K562 (cell line): ENCODE results near the gene IFT81. TPM values are rescaled to one million over a fixed set of nuclear protein-coding genes. Genes with fewer than 3 reads are reported as not detected.

Source experiments
- ATF4 ChIP-seq: fragments of 450-650 bp; formaldehyde crosslinking; IDR thresholded peaks from 2 replicates; pipeline ENCODE4 v1.4.0; 2022; ENCODE audit warnings: mild to moderate bottlenecking, moderate library complexity
- DMBX1 ChIP-seq: fragments of 250-450 bp; sonication (Bioruptor Pico); IDR thresholded peaks from 2 replicates; pipeline ENCODE4 v1.8.0; 2022; ENCODE audit warnings: inconsistent platforms, mild to moderate bottlenecking, moderate library complexity, borderline replicate concordance
- GATAD2B ChIP-seq: fragments of 450-650 bp; IDR thresholded peaks from 2 replicates; pipeline ENCODE4 v1.6.1; 2017; ENCODE audit warnings: mild to moderate bottlenecking, borderline replicate concordance
- ID3 ChIP-seq, 2 experiments: fragments of 250-450 bp in 1 of 2; fragments of 450-650 bp in 1 of 2; sonication (Bioruptor Pico) in 1 of 2; IDR thresholded peaks; 2 replicates each; pipeline versions ENCODE4 v1.6.1 to v1.8.0; 2016 to 2021; ENCODE audit warnings: mild to moderate bottlenecking in 2 of 2, moderate library complexity in 2 of 2, missing compliant biosample characterization in 1 of 2, missing genetic modification characterization in 1 of 2
- JUND ChIP-seq, 2 experiments: IDR thresholded peaks; 2 replicates in 1 of 2; 3 replicates in 1 of 2; pipeline ENCODE4 v1.6.1; 2011; ENCODE audit warnings: borderline replicate concordance in 2 of 2, low read depth in 2 of 2, low read length in 2 of 2, improper control_type of control experiment in 1 of 2, missing biosample characterization in 1 of 2, missing genetic modification characterization in 1 of 2, missing genetic modification reagents in 1 of 2
- KDM1A ChIP-seq, 2 experiments: fragments of 450-650 bp; IDR thresholded peaks; 2 replicates each; pipeline ENCODE4 v1.6.1; 2016; ENCODE audit warnings: mild to moderate bottlenecking in 2 of 2
- LEF1 ChIP-seq: fragments of 450-650 bp; IDR thresholded peaks from 2 replicates; pipeline ENCODE4 v1.6.1; 2016; ENCODE audit warnings: mild to moderate bottlenecking
- MEF2D ChIP-seq: conservative IDR thresholded peaks from 2 replicates; pipeline ENCODE4 v1.6.1; 2016; ENCODE audit warnings: low read depth, missing genetic modification characterization, missing compliant biosample characterization
- NFIC ChIP-seq: fragments of 450-650 bp; IDR thresholded peaks from 2 replicates; pipeline ENCODE4 v1.6.1; 2017; ENCODE audit warnings: mild to moderate bottlenecking, inconsistent platforms
- PML ChIP-seq: IDR thresholded peaks from 2 replicates; pipeline ENCODE4 v1.6.1; 2012; ENCODE audit warnings: low read length, inconsistent platforms
- PREB ChIP-seq: sonication (generic); formaldehyde crosslinking; IDR thresholded peaks from 2 replicates; pipeline ENCODE4 v1.8.1; 2023; ENCODE audit warnings: mild to moderate bottlenecking, missing genetic modification reagents
- TAF15 ChIP-seq: fragments of 200-400 bp; formaldehyde crosslinking; IDR thresholded peaks from 2 replicates; pipeline ENCODE4 v1.6.1; 2017; ENCODE audit warnings: mild to moderate bottlenecking, low read depth, low read length, moderate library complexity
- TEAD1 ChIP-seq, 2 experiments: fragments of 450-650 bp in 1 of 2; sonication (generic) in 1 of 2; formaldehyde crosslinking; IDR thresholded peaks; 2 replicates each; pipeline versions ENCODE4 v1.4.0 to v1.8.0; 2020 to 2022; ENCODE audit warnings: mild to moderate bottlenecking in 2 of 2, missing genetic modification reagents in 1 of 2
- ZBTB11 ChIP-seq, 3 experiments: fragments of 200-800 bp in 1 of 3; fragments of 250-450 bp in 1 of 3; fragments of 450-650 bp in 1 of 3; sonication (Bioruptor Pico) in 1 of 3; sonication (Bioruptor generic) in 1 of 3; formaldehyde crosslinking in 1 of 3; IDR thresholded peaks; 2 replicates each; pipeline versions ENCODE4 v1.6.1 to v1.8.0; 2016 to 2022; ENCODE audit warnings: mild to moderate bottlenecking in 2 of 3, missing genetic modification characterization in 2 of 3, missing compliant biosample characterization in 1 of 3, moderate library complexity in 1 of 3
- ZBTB17 ChIP-seq: fragments of 450-650 bp; formaldehyde crosslinking; IDR thresholded peaks from 2 replicates; pipeline ENCODE4 v1.4.0; 2020; ENCODE audit warnings: mild to moderate bottlenecking
- ZBTB9 ChIP-seq: fragments of 450-650 bp; formaldehyde crosslinking; IDR thresholded peaks from 2 replicates; pipeline ENCODE4 v1.4.0; 2020; ENCODE audit warnings: mild to moderate bottlenecking, moderate library complexity
- ZNF175 ChIP-seq: fragments of 200-800 bp; sonication (Bioruptor generic); IDR thresholded peaks from 2 replicates; pipeline ENCODE4 v1.6.1; 2016; ENCODE audit warnings: low read depth, mild to moderate bottlenecking, missing genetic modification characterization, missing compliant biosample characterization
- ZNF444 ChIP-seq: fragments of 250-450 bp; sonication (Bioruptor Pico); IDR thresholded peaks from 2 replicates; pipeline ENCODE4 v1.4.0; 2020; ENCODE audit warnings: mild to moderate bottlenecking, moderate library complexity
- polyA plus RNA-seq, 8 experiments: library from polyadenylated mRNA; depleted of rRNA in 4 of 8; stranded (reverse) in 5 of 8; unstranded in 3 of 8; fragments of >200 nt; fragmentation: Nextera tagmentation in 2 of 8; fragmentation: Illumina TruSeq in 1 of 8; extraction: Ambion mirVana in 2 of 8; extraction: Trizol in 1 of 8; gene quantifications; 2 replicates each; pipeline versions ENCODE4 v1.2.1 to v1.2.3, GENCODE V29; 2011 to 2014; ENCODE audit warnings: inconsistent platforms in 1 of 8, missing spikeins in 1 of 8
- total RNA-seq, 7 experiments: library from RNA; depleted of rRNA in 6 of 7; stranded (reverse); fragments of >200 nt in 6 of 7; fragmentation: Illumina TruSeq in 2 of 7; extraction: Trizol in 2 of 7; gene quantifications; 2 replicates each; pipeline versions ENCODE4 v1.2.1 to v1.2.3, GENCODE V29; 2011 to 2021; ENCODE audit warnings: low replicate concordance in 1 of 7

IFT81 gene
- total and polyA plus RNA-seq, 9 of the 15 experiments (the other 6 are each of a cell fraction or from before 2014, with no cell fraction given), result 2.8 to 11.9 (median 7.9) TPM

GRCh38 chr12:110093631-110094311 lies 30.4 kb upstream of the IFT81 start (continued):
- peak; percentile 29; the same call in 1 of the 2 replicates for TF ChIP-seq DMBX1 (CRISPR knock-in tag)
- TF ChIP-seq PREB (CRISPR knock-in tag), result no peak
- peak; percentile 63 for TF ChIP-seq NFIC
- peak; percentile 34; the same call in 1 of the 2 replicates for TF ChIP-seq ZNF444 (CRISPR knock-in tag)
- no peak for TF ChIP-seq TAF15
- TF ChIP-seq JUND (IDR thresholded peaks at IDR 0.05; ENCODE audit: borderline replicate concordance, low read depth, low read length), result peak; percentile 56; the same call in 1 of the 2 replicates
- peak; percentile 50; the same call in 2 of the 3 replicates for TF ChIP-seq JUND (tag; IDR thresholded peaks at IDR 0.05; ENCODE audit: borderline replicate concordance, low read depth, low read length)
- TF ChIP-seq ZBTB17 (CRISPR knock-in tag), result 0 out of 2 replicates have a peak, but pooled peaks have one; percentile 44
- TF ChIP-seq ATF4 (CRISPR knock-in tag), result peak; percentile 49; the same call in 1 of the 2 replicates
- no peak for TF ChIP-seq ZNF175 (CRISPR knock-in tag)
- TF ChIP-seq PML, result peak; percentile 60; the same call in 1 of the 2 replicates
- TF ChIP-seq KDM1A (IDR thresholded peaks at IDR 0.05), result peak; percentile 91 to 92
- TF ChIP-seq ZBTB11 (CRISPR knock-in tag; IDR thresholded peaks at IDR 0.05), result peak in 1 of 3 experiments; percentile 71; a peak in 2 of 6 replicates
- 0 out of 2 replicates have a peak, but pooled peaks have one; percentile 37 for TF ChIP-seq ZBTB9
- TF ChIP-seq TEAD1 (CRISPR knock-in tag; IDR thresholded peaks at IDR 0.05), result 0 out of 4 replicates have a peak, but pooled peaks of 1 of the 2 experiments have one; percentile 43
- TF ChIP-seq GATAD2B, result peak; percentile 61; the same call in 1 of the 2 replicates
- TF ChIP-seq LEF1, result peak; percentile 57; the same call in 1 of the 2 replicates
- TF ChIP-seq MEF2D (tag), result peak; percentile 54
- TF ChIP-seq ID3 (CRISPR knock-in tag; IDR thresholded peaks at IDR 0.05), result no peak
- TF ChIP-seq ID3 (tag; IDR thresholded peaks at IDR 0.05), result peak; percentile 68; the same call in 1 of the 2 replicates
